ENCODE measurements around the gene ZNF655.

- TF ChIP-seq CTCF (IDR thresholded peaks at IDR 0.05) (no peak), POLR2A (IDR thresholded peaks at IDR 0.05) (no peak)
Measured at GRCh38 chr7:99521399-99521798, 37.0 kb upstream of the ZNF655 start.

Data from lower leg skin (tissue), 3 donors.